SW 1271 (cell line): ENCODE results near the gene PACC1.
"Not testable (repeated sequence)": the region's sequence is repeated elsewhere in the genome, so short reads cannot be mapped to it uniquely, and the experiment has no call there.

Experiments
- DNase-seq, 2 experiments: peaks; one replicate each; lab custom pipeline; 2025; lab: John Stamatoyannopoulos, UW

PACC1 gene

DNA sequence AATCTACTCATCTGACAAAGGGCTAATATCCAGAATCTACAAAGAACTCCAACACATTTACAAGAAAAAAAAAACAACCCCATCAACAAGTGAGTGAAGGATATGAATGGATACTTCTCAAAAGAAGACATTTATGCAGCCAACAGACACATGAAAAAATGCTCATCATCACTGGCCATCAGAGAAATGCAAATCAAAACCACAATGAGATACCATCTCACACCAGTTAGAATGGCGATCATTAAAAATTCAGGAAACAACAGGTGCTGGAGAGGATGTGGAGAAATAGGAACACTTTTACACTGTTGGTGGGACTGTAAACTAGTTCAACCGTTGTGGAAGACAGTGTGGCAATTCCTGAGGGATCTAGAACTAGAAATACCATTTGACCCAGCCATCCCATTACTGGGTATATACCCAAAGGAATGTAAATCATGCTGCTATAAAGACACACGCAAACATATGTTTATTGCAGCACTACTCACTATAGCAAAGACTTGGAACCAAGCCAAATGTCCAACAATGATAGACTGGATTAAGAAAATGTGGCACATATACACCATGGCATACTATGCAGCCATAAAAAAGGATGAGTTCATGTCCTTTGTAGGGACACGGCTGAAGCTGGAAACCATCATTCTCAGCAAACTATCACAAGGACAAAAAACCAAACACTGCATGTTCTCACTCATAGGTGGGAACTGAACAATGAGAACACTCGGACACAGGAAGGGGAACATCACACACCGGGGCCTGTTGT lies 18.8 kb downstream of the PACC1 start:
- not testable (repeated sequence) for DNase-seq

DNA sequence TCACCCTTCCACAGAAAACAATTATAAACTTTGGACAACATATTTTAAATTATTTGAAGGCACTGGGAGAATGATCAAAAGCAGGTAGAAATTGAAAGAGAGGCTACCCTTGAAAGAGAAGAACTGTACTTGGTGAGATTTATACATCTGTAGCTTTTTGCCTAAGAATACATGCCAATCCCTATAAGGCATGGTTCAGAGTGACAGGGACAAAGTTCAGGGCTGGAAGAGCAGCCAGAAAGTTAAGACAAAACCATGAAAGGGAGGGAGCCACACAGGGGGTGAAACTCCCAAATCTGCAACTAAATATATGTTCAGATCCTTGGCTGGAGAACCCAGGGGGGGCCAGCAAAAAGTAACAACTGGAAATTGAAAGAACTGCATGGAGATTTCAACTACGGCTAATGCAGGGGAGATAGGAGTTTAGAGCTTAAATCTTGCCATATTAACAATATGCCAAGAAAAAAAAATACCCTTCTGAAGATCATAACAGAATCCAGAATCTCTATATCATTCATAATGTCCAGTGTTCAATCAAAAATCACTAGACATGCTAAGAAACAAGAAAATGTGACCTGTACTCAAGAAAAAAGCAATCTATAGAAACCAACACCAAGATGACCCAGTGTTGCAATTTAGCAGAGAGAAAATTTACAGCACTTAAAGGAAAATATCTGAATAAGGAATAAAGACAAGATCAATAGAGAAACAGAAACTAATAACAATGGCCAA lies 25.5 kb downstream of the PACC1 start:
- no peak for DNase-seq

DNA sequence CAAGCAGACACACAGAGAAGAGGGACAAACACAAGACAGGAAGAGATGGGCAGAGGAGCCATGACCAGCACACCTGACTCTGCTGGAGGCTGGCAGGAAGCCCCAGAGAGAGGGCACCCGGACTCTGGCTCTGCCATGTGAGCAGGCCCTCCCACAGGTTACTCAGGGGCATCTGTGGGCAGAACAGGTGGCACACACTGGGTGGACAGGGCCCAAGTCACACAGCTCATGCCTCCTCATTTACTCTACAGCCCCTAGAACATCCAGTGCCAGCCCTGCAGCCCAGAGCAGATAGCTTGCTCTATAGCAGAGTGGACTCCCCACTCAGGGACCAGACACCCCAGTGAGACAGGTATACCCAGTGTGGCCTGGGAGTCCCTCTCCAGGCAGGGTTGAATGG lies 28.7 kb downstream of the PACC1 start:
- no peak for DNase-seq

DNA sequence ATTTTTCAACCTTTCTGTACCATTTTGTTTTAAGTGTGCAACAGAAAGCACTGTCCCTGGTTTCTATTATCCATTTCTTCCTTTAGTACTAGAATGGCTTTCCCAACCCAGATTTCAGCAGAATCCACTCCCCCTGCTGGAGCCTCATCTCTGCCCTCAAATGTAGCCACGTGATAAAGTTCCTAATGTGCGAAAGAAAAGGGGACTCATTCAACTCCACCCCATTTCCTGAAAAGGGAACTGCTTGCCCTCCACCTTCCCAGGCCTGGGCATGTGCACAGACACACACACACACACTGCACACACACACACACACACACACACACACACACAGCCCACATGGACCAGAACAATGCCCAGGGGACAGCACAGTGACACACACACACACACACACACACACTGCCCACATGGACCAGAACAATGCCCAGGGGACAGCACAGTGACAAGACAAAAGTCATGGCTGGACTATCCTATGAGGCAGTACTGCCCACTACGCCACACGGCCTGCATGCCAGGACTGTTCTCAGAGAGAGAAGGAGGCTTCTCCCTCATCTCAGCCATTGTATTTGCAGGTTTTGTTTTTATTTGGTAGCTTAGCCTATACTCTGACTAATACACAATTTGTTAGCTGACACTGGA lies 33.2 kb downstream of the PACC1 start:
- no peak for DNase-seq

DNA sequence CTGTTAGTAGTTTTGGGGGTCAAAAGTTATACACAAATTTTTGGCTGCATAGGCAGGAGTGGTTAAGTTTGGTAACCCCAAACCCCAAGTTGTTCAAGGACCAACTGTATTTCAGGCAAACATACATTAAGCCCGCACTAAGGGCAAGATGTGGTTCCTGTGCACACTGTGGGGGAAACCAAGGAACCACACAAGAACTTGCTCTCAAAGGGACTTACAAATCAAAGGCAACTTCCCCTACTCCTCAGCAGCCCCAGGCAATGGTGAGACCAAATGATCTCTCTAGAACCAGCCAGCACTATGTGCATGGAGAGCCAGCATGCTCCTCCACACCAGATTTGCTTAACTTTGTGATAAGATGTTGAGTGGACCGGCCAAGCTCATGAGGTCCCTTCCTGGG lies 35.3 kb downstream of the PACC1 start:
- no peak for DNase-seq

GRCh38 chr1:212377644-212378043 lies 37.0 kb downstream of the PACC1 start:
- DNase-seq, result no peak

GRCh38 chr1:212375986-212376385 lies 38.7 kb downstream of the PACC1 start:
- no peak for DNase-seq

DNA sequence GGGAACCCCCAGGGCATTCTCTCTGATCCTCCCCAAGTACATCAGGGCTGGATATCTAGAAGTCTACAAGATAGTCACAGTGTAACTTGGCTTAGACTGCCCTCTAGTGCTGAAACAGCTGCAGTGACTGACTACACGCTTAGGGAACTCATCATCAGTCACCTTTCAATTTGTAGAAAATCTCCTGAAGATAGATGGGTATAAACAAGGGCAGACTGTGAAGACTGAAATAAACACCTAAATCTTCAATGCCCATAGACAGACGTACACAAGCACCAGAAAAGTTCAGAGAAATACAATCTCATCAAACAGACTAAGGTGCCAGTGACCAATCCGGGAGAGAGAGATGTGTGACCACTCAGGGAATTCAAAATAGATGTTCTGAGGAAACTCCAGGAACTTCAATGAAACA lies 46.6 kb downstream of the PACC1 start:
- peak; percentile 32 to 50 for DNase-seq

DNA sequence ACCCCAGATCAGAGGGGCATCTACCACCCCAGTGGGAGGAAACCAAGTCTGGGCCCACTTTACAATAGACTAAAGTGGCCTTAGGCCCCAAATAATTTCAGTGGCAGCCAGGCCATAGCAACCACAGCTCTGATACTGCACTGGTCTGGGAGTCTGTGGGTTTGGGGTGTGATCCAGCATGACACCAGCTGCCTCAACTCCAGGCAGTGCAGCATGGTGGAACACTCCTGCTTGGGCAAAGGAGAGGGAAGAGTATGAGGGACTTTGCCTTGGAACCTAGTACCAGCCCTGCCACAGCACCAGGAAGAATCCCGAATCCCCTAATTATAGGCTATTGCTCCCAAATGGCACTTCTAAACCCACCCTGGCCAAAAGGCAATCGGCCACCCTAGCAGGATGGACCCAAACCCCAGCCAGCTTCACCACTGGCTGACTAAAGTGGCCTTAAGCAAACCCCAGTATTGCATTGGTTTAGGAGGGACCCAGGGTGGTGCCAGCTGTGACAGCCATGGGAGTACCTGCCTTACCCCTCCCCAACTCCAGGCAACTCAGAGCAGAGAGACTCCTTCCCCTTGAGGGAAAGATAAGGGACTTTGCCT lies 47.1 kb downstream of the PACC1 start:
- no peak for DNase-seq

DNA sequence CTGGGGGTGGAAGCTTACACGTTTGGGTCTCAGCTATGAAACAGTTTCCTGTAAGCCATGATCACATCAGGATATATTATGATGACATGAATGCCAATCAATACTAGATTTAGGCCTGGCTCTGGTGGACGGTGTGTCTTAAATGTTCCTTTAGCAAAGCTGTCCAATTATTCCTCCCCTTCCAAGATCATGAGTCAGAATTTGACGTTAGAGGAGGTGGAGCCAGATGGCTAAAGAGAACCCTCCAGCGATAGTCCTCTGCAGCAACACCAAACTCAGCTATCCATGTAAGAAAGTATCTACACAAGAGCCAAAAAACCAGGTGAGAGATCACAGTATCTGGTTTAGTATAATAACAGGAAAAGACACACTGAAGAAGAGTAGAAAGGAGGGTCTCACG lies 47.8 kb downstream of the PACC1 start:
- no peak for DNase-seq

- no peak for DNase-seq
These were observed 49.7 kb downstream of the PACC1 start for GRCh38 chr1:212364985-212365384.

- DNase-seq, result no peak
These were observed 54.7 kb downstream of the PACC1 start for GRCh38 chr1:212359794-212360479.

GRCh38 chr1:212355230-212355969 lies 59.3 kb downstream of the PACC1 start:
- DNase-seq, result no peak

DNA sequence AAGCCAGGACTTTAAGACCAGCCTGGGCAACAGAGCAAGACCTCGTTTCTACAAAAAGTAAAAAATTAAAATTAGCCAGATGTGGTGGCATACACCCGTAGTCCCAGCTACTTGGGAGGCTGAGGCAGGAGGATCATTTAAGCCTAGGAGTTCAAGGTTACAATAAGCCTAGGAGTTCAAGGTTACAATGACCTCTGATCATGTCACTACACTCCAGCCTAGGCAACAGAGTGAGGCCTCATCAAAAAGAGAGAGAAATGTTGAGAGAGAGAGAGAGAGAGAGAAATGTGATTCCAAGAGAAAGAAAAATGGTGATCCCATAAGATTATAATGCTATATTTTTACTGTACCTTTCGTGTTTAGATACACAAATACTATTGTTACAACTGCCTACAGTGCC lies 60.2 kb downstream of the PACC1 start:
- no peak for DNase-seq

GRCh38 chr1:212353181-212353580 lies 61.5 kb downstream of the PACC1 start:
- DNase-seq, result no peak

GRCh38 chr1:212351588-212352362 lies 62.9 kb downstream of the PACC1 start:
- DNase-seq, result no peak

DNA sequence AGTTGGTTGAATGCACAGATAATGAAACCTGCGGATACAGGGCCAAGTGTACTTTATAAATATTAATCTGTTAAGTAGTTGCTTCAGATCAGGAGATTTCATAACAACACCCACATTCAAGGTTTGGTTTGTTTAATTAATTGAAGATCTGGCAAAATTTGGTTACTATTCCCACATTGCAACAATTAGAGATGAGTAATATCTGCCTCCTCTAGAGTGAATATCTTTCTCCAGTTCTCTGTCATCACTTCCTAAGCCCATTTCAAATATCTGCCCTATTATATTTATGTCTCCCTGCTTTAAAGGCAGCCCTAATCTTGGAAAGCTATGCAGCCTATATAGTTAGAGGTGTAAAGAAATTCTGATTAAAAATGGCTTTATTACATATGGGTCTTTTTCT lies 68.1 kb downstream of the PACC1 start:
- DNase-seq, result no peak

- DNase-seq, result no peak
These were observed 69.8 kb downstream of the PACC1 start for GRCh38 chr1:212344905-212345304.

DNA sequence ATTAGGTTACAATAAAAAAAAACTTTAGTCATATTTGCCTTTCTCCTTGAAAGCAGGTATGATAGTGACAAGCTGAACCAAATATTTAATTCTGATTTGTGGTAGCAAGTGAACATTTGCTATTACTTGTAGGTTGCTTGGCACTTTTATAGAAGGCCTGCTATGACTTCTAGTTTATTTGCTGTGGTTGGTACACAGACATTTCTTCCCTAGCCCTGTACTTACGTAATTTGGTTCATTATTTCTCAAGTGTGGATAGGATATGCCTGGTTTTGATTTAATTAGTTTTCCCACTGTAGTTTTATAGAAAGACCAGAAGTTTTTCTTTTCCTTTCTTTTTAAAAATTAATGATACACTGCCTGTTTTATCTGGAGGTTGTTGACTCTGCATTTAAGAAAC lies 73.6 kb downstream of the PACC1 start:
- no peak for DNase-seq

- DNase-seq, result no peak
These were observed 85.6 kb downstream of the PACC1 start for GRCh38 chr1:212329105-212329504.

DNA sequence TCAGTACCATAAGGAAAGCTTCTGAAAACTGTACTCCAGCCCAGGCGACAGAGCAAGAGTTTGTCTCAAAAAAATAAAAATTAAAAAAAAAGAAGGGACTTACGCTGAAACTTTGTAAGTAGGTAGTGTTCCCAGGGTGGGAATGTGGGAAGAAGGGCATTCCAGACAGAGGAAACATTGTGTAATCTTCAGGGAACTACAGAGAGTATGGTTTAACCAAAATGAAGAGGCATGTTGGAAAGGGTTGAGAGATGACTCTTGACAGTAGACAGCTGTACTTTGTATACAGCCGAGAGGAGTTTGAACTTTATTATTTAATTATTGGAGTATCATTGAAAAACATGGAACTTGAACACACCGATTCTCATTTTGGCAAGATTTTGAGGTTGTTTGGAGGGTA lies 86.4 kb downstream of the PACC1 start:
- no peak for DNase-seq
